ENCODE measurements around the gene ASPN. TPM values are rescaled to one million over a fixed set of nuclear protein-coding genes. Genes with fewer than 3 reads are reported as not detected.

ASPN gene
- total RNA-seq, 8 experiments from 2014 or later = 0.11 to 312 (median 25.0) TPM; not detected in 1

DNA sequence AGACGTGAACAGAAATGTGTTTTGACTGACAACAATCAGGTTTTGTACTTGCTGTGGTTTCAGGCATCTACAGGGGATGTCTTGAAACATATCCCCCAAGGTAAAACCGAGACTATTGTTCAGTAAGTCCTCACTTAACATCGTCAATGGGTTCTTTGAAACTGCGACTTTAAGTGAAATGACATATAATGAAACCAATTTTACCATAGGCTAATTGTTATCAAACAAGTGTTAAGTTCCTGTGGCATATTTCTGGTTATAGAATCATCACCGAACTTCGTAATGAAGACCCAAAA lies 41.6 kb downstream of the ASPN start:
- no peak for ATAC-seq (replicated peaks in 6 of 8)
- no peak overlapping the region for H3K4me3 ChIP-seq
- 90 to 100% (median 96%) methylated on average over 1 to 6 of the region's 6 CpGs for WGBS, 10 experiments
- no peaks in the 10 kb centered on the region for H3K4me1 ChIP-seq (replicated peaks in 1 of 2)
- in situ Hi-C loops (cut with MboI; ENCODE audit: low pct_unique_long_range_greater_than_20kb in 2 of 9, low sequenced_read_pairs in 9 of 9, unreplicated experiment in 9 of 9) = loop anchor here in 2 of 9 experiments (25.0 kb wide), 1 partner anchor 103 kb away; the partner anchor contains the start of genes CENPP (in 2 of the 2) and NOL8 (in 2 of the 2)
- no peak overlapping the region for H3K27ac ChIP-seq

DNA sequence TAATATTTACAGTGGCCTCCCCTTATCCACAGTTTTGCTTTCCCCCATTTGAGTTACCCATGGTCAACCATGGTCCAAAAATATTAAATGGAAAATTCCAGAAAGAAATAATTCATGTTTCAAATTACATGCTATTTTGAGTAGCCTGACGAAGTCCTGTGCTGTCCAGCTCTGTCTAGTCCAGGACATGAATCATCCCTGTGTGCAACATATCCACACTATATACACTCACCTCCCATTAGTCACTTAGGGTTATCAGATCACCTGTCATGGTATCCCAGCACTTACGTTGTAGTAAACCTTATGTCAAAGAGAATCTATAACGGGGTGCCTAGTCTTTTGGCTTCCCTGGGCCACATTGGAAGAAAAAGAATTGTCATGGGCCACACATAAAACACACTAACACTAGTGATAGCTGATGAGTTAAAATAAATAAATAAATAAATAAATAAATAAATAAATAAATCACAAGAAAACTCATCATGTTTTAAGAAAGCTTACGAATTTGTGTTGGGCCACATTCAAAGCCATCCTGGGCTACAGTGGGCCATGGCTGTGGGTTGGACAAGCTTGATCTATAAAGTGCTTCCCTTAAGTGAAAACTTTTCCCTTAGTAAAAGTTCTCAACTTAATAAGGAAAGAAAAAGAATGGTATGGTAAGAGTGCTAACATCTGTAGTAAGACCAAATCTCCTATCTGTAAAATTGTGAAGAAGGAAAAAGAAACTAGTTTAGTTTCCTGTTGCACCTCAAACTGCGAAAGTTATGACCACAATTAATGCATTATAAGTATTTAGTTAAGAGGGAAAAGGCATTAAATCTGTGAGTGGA lies 42.2 kb downstream of the ASPN start:
- ATAC-seq (replicated peaks in 6 of 8) = no peak
- no peak overlapping the region for H3K4me3 ChIP-seq
- 61 to 100% (median 92%) methylated on average over 2 to 5 of the region's 5 CpGs for WGBS, 10 experiments
- no peak overlapping the region for H3K27ac ChIP-seq
- no peaks in the 10 kb centered on the region for H3K4me1 ChIP-seq (replicated peaks in 1 of 2)
- in situ Hi-C loops (cut with MboI; ENCODE audit: low pct_unique_long_range_greater_than_20kb in 2 of 9, low sequenced_read_pairs in 9 of 9, unreplicated experiment in 9 of 9) = loop anchor here in 3 of 9 experiments (10.0 to 25.0 kb wide), 2 partner anchors 103 to 105 kb away; partner anchors contain the start of genes CENPP (in 2 of the 3) and NOL8 (in 2 of the 3)

DNA sequence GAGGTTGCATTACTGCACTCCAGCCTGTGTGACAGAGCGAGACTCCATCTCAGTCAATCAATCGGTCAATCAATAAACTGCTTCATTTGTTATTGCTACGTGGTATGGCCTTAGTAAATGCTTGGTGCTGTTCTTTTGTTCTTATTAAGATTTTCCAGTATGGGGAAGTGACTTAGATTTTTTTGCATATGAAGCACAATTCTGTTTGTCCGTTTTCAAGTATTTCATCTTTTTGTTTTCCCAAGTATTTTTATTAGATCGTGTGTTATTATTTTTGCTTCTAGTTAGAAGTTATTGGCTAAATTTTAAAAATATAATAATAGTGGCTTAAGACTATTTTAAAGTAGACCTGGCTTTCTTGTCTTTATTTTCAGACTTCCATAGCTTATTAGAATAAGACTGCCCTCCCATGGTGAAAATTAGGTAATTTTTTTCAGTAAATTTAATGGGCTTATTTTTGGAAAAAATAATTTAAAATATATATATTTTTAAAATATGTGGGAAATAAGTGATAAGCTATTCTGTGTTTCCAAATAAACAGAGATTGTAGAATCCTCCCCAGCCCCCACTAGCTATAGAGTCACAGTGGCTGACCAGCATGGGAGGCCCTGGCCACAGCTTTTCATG lies 43.3 kb downstream of the ASPN start:
- in situ Hi-C loops (cut with MboI; ENCODE audit: low pct_unique_long_range_greater_than_20kb in 2 of 9, low sequenced_read_pairs in 9 of 9, unreplicated experiment in 9 of 9) = loop anchor here in 3 of 9 experiments (10.0 to 25.0 kb wide), 2 partner anchors 102 to 104 kb away; partner anchors contain the start of genes CENPP (in 2 of the 3) and NOL8 (in 2 of the 3)
- WGBS, 10 experiments = 0 to 96% (median 80%) methylated on average over 1 to 5 of the region's 5 CpGs
- Histone ChIP-seq H3K4me3 (no peak overlapping the region), H3K27ac (no peak overlapping the region), H3K4me1 (replicated peaks in 1 of 2) (no peaks in the 10 kb centered on the region)
- ATAC-seq (replicated peaks in 6 of 8) = no peak

DNA sequence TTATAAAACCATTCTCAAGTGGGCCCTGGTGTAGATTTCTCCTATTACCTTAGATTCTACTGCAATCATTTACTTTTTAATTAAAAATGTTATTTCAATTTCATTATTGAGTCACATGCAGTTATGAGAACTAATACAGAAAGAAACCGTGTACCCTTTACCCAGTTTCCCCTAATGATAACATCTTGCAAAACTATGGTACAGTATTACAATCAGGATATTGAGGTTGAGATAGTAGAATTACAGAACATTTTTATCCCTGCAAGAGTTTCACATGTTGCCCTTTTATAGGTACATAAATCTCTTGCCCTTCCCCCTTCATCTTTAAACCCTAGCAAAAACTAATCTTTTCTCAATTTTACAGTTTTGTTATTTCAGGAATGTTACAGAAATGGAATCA lies 47.0 kb downstream of the ASPN start:
- in situ Hi-C loops (cut with MboI; ENCODE audit: low pct_unique_long_range_greater_than_20kb in 2 of 9, low sequenced_read_pairs in 9 of 9, unreplicated experiment in 9 of 9) = loop anchor here in 3 of 9 experiments (10.0 to 25.0 kb wide), 2 partner anchors 98 to 100 kb away; partner anchors contain the start of genes CENPP (in 2 of the 3) and NOL8 (in 2 of the 3)
- Histone ChIP-seq H3K27ac (no peak overlapping the region), H3K4me3 (no peak overlapping the region), H3K4me1 (replicated peaks in 1 of 2) (no peaks in the 10 kb centered on the region)
- no peak for ATAC-seq (replicated peaks in 6 of 8)
- 80 to 100% (median 100%) methylated on average over 1 of the region's 1 CpG; no CpG with 5 or more reads in 1 of the 10 experiments for WGBS, 10 experiments

DNA sequence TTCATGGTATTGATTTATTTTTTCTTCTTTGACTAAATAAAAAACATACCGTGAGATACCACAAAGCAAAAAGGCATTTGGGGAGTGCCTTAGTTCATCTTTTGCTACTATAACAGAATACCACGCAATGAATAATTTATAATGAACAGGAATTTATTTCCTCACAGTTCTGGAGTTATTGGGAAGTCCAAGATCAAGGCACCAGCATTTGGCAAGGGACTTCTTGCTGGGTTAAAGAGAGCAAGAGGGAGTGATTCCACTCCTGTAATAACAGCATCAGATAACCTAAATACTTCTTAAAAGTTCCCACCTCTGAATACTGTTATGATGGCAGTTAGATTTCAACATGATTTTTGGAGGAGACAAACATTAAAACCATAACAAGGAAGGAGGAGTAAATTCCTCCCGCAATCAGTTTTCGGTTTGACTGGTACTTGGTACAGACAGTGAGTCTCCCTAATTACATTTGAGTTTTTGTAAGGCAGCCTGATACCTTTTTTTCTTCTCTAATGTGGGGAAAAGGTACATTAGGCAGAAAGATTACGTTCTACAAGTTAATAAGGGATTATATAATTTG lies 49.2 kb downstream of the ASPN start:
- H3K4me3 ChIP-seq = no peak overlapping the region
- no peak for ATAC-seq (replicated peaks in 6 of 8)
- no peak overlapping the region for H3K27ac ChIP-seq
- no peaks in the 10 kb centered on the region for H3K4me1 ChIP-seq (replicated peaks in 1 of 2)
- WGBS, 10 experiments = 45 to 100% (median 91%) methylated on average over 2 to 5 of the region's 5 CpGs
- in situ Hi-C loops (cut with MboI; ENCODE audit: low pct_unique_long_range_greater_than_20kb in 2 of 9, low sequenced_read_pairs in 9 of 9, unreplicated experiment in 9 of 9) = loop anchor here in 3 of 9 experiments (10.0 to 25.0 kb wide), 2 partner anchors 96 to 98 kb away; partner anchors contain the start of genes CENPP (in 2 of the 3) and NOL8 (in 2 of the 3)

DNA sequence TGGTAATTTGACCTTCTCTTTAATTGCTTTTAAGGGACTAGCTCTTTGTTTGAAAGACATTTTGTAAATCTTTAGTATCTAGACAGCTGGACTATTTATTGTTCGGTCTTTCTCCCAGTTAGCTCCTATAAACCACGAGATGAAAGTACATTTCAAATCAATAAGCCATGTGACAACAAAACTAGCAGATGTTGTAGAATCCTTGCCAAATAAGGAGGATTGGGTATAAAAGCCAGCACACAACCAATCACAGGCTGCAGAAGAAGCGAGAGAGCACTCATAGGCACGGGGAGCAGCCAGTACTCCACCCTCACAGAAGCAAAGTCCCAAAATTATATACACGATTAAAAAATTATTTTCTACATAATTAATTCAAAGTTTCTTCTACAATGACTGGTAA lies 50.0 kb downstream of the ASPN start:
- ATAC-seq (replicated peaks in 6 of 8) = peak in 2 of 8 experiments; percentile 38
- H3K27ac ChIP-seq = no peak overlapping the region
- in situ Hi-C loops (cut with MboI; ENCODE audit: low pct_unique_long_range_greater_than_20kb in 2 of 9, low sequenced_read_pairs in 9 of 9, unreplicated experiment in 9 of 9) = loop anchor here in 3 of 9 experiments (10.0 to 25.0 kb wide), 2 partner anchors 95 to 98 kb away; partner anchors contain the start of genes CENPP (in 2 of the 3) and NOL8 (in 2 of the 3)

DNA sequence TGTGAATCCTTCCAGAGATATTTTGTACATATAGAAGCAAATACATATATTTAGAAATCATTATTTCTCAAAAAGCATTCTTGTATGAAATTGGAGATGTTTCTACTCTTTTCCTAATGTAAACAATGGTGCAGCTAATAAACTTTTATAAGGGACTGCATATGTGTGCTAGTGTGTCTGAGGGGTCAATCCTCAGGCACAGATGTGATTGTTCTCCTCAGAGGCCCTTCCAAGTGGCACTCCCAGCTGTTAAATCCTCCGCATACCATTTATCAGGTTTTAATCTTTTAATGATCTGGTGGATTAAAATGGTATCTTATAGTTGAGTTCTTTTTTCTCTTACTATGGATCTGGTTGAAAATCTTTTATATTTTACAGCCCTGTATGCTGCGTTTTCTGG lies 52.5 kb downstream of the ASPN start:
- no peak for ATAC-seq (replicated peaks in 6 of 8)
- H3K4me3 ChIP-seq = no peak overlapping the region
- peaks cover 3 to 7% of the 10 kb centered on the region in 2 donors for H3K4me1 ChIP-seq (replicated peaks in 1 of 2)
- H3K27ac ChIP-seq = no peak overlapping the region
- WGBS, 10 experiments = 0 to 100% (median 65%) methylated on average over 1 to 2 of the region's 2 CpGs; no CpG with 5 or more reads in 1 of the 10 experiments
- in situ Hi-C loops (cut with MboI; ENCODE audit: low pct_unique_long_range_greater_than_20kb in 2 of 9, low sequenced_read_pairs in 9 of 9, unreplicated experiment in 9 of 9) = loop anchor here in 3 of 9 experiments (10.0 to 25.0 kb wide), 2 partner anchors 93 to 95 kb away; partner anchors contain the start of genes CENPP (in 2 of the 3) and NOL8 (in 2 of the 3)

More for the DNA sequence above, 50.0 kb downstream of the ASPN start:
- WGBS, 10 experiments = 0 to 100% (median 71%) methylated on average over 1 to 5 of the region's 5 CpGs
- Histone ChIP-seq H3K4me1 (replicated peaks in 1 of 2) (no peaks in the 10 kb centered on the region), H3K4me3 (no peak overlapping the region)

DNA sequence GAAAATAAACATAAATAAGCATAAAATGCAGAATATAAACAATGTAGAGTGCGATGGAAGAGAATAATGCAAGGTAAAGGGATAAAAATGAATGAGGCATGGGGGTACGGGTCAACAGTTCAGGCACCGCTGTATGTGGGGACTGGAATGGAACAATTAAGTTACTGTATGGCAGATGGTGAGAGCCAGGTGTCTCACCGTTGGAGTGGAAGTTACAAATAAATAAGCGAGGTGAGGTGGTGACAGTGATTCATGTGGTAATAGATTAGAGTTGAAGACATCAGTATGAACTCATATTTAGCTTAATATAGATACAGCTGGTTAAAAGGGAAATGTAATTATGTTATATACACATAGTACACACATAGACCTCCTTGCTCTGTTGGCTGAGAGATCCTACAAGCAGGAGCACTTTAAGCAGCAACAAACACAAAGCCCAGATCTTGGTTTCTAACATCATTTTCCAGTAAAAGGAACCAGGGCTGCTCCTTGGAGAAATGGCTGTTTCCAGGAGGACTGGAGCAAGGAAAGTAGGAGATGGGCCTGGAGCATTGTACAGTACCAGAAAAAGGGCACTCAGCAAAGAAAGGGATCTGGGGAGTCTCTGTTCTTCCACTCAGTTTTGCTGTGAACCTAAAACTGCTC lies 55.7 kb downstream of the ASPN start:
- H3K4me1 ChIP-seq (replicated peaks in 1 of 2) = peaks cover 3 to 7% of the 10 kb centered on the region in 2 donors
- no peak overlapping the region for H3K27ac ChIP-seq
- 45 to 98% (median 59%) methylated on average over 3 to 5 of the region's 5 CpGs; no CpG with 5 or more reads in 1 of the 10 experiments for WGBS, 10 experiments
- in situ Hi-C loops (cut with MboI; ENCODE audit: low pct_unique_long_range_greater_than_20kb in 2 of 9, low sequenced_read_pairs in 9 of 9, unreplicated experiment in 9 of 9) = loop anchor here in 2 of 9 experiments (25.0 kb wide), 1 partner anchor 89 kb away; the partner anchor contains the start of genes CENPP (in 2 of the 2) and NOL8 (in 2 of the 2)
- H3K4me3 ChIP-seq = no peak overlapping the region
- peak in 1 of 8 experiments; percentile 72 for ATAC-seq (replicated peaks in 6 of 8)

DNA sequence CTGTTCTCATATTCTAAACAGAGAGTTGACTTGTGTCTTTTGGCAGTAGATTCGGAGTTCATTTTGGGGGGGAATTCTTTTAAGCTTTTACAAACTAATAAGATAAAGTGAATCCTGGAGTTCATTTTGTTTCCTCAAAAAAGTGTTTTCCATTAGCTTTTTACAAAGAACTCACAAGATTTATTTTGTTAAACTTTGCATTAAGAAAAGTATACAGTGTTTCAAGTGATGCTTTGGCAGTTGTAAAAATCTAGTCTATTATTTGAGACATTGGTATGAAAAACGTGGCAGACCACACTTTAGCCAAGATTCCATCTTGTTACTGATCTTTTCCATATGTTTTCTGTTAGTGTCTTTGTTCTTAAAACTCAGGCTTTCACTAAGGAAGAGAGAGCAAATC lies 56.8 kb downstream of the ASPN start:
- Histone ChIP-seq H3K4me1 (replicated peaks in 1 of 2) (peaks cover 3 to 7% of the 10 kb centered on the region in 2 donors), H3K4me3 (no peak overlapping the region), H3K27ac (no peak overlapping the region)
- ATAC-seq (replicated peaks in 6 of 8) = no peak
- in situ Hi-C loops (cut with MboI; ENCODE audit: low pct_unique_long_range_greater_than_20kb in 2 of 9, low sequenced_read_pairs in 9 of 9, unreplicated experiment in 9 of 9) = loop anchor here in 2 of 9 experiments (25.0 kb wide), 1 partner anchor 88 kb away; the partner anchor contains the start of genes CENPP (in 2 of the 2) and NOL8 (in 2 of the 2)
- WGBS, 10 experiments = 0 to 90% (median 68%) methylated on average over 1 to 2 of the region's 2 CpGs

DNA sequence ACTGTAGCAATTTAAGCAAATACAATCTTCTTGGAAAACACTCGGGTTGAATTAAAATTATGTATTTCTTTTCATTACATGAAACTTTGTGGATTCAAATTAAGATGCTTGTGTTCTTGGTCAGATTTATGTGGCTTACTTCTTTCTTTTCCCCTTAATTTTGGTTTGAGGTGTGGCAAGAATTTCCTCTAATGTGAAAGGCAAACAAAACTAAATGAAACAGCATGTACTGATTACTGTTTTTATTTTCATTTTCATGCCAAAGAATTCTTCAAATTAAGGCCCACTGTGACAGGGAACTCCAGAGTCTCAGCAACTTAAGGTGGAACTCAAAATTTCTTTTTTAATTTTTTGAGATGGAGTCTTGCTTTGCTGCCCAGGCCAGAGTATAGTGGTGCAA lies 58.0 kb downstream of the ASPN start, which contains the start of gene OMD:
Gene OMD, minus strand, starts transcription at position 132 of the 400 bp plus-strand sequence. CDS start 6,913 bp downstream, outside the sequence.
- Histone ChIP-seq H3K27ac (no peak within 1 kb of the TSS), H3K4me1 (replicated peaks in 1 of 2) (peaks cover 3 to 7% of the 10 kb centered on the region in 2 donors), H3K4me3 (no peak within 1 kb of the TSS)
- 0 to 100% (median 88%) methylated on average over 1 of the region's 1 CpG; no CpG with 5 or more reads in 1 of the 10 experiments for WGBS, 10 experiments
- in situ Hi-C loops (cut with MboI; ENCODE audit: low pct_unique_long_range_greater_than_20kb in 2 of 9, low sequenced_read_pairs in 9 of 9, unreplicated experiment in 9 of 9) = no loop called here
- no peak for ATAC-seq (replicated peaks in 6 of 8)

DNA sequence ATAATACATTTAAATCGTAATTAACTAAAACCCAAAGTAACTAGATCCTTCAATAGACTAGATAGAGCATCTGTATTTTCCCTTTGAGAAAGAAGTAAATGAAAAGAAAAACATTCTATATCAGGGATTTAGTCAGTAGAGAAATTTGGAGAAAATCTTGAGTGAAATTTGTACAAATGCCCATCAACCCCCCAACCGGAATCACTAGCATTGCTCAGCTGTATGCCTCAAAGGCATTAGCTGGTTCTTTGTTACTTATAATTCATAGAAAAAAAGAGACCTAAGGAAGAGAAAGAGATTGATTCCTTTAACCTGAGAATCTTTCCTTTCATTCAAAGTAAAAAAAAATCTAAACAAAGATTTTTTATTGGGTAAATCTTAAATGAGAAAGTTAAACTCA lies 58.7 kb downstream of the ASPN start:
- no peak overlapping the region for H3K27ac ChIP-seq
- no peak for ATAC-seq (replicated peaks in 6 of 8)
- 33 to 100% (median 80%) methylated on average over 1 to 2 of the region's 2 CpGs for WGBS, 10 experiments
- no peak overlapping the region for H3K4me3 ChIP-seq
- H3K4me1 ChIP-seq (replicated peaks in 1 of 2) = peaks cover 3 to 7% of the 10 kb centered on the region in 2 donors
- in situ Hi-C loops (cut with MboI; ENCODE audit: low pct_unique_long_range_greater_than_20kb in 2 of 9, low sequenced_read_pairs in 9 of 9, unreplicated experiment in 9 of 9) = no loop called here

Measured in motor neuron (in vitro differentiated cells).